IMR-90 (cell line): ENCODE results near the gene CDK18. TPM values are rescaled to one million over a fixed set of nuclear protein-coding genes. Genes with fewer than 3 reads are reported as not detected.

Experiments
- ATAC-seq: fragments of 200-7000 bp; cut with Tn5 transposase; 2 replicates; pipeline ENCODE4 v1.9.1; 2020; ENCODE audit warnings: low read depth, mild to moderate bottlenecking, moderate library complexity
- BruUV-seq: library from RNA; stranded (reverse); fragments of 400-500 nt; replicated peaks from 2 replicates; lab custom pipeline; 2021; lab: Mats Ljungman, UMichigan
- CTCF ChIA-PET: fragments of 300-600 bp; formaldehyde crosslinking; extraction: SDS; loops from one replicate; lab custom pipeline; 2021; ENCODE audit warnings: antibody characterized with exemption; lab: Yijun Ruan, JAX
- POLR2A ChIA-PET: fragments of 300-600 bp; sonication (Branson Sonifier 250); formaldehyde crosslinking; loops from one replicate; lab custom pipeline; 2022; ENCODE audit warnings: antibody characterized with exemption; ENCODE audit not compliant: unreplicated experiment; lab: Charles Lee
- DNase-seq: peaks from one replicate; pipeline ENCODE4 v3.0.0; 2013
- H2AFZ ChIP-seq: replicated peaks from 2 replicates; pipeline ENCODE3; 2013; ENCODE audit warnings: low read length, mild to moderate bottlenecking; ENCODE audit not compliant: poor library complexity
- H2AK5ac ChIP-seq: 2 replicates; pipeline ENCODE4 v1.6.1; 2013; ENCODE audit warnings: low read depth, low read length, inconsistent platforms
- H2AK9ac ChIP-seq: replicated peaks from 2 replicates; pipeline ENCODE3; 2013; ENCODE audit warnings: mild to moderate bottlenecking, low read depth, low read length, moderate library complexity; ENCODE audit not compliant: poor library complexity
- H2BK120ac ChIP-seq: 2 replicates; pipeline ENCODE4 v1.6.1; 2013; ENCODE audit warnings: low read depth, low read length, inconsistent platforms
- H2BK15ac ChIP-seq: 3 replicates; pipeline ENCODE4 v1.6.1; 2013; ENCODE audit warnings: low read depth, low read length, inconsistent platforms
- H2BK20ac ChIP-seq: 2 replicates; pipeline ENCODE4 v1.6.1; 2013; ENCODE audit warnings: low read depth, mild to moderate bottlenecking, inconsistent platforms, low read length, moderate library complexity
- H2BK5ac ChIP-seq: 2 replicates; pipeline ENCODE4 v1.6.1; 2013; ENCODE audit warnings: mild to moderate bottlenecking, low read depth, low read length, inconsistent platforms; ENCODE audit not compliant: poor library complexity, severe bottlenecking
- H3K14ac ChIP-seq: replicated peaks from 2 replicates; pipeline ENCODE4 v1.6.1; 2013; ENCODE audit warnings: low read depth, low read length, inconsistent platforms
- H3K18ac ChIP-seq: 2 replicates; pipeline ENCODE4 v1.6.1; 2013; ENCODE audit warnings: low read depth, low read length, control low read depth
- H3K23ac ChIP-seq: 2 replicates; pipeline ENCODE4 v1.6.1; 2013; ENCODE audit warnings: low read depth, low read length, inconsistent platforms
- H3K27ac ChIP-seq: 2 replicates; pipeline ENCODE4 v1.5.1; 2013; ENCODE audit warnings: mild to moderate bottlenecking, control low read depth, low read length; ENCODE audit not compliant: insufficient read depth
- H3K27me3 ChIP-seq: 2 replicates; pipeline ENCODE4 v1.6.1; 2013; ENCODE audit warnings: low read length; ENCODE audit not compliant: control insufficient read depth, insufficient read depth
- H3K36me3 ChIP-seq: 2 replicates; pipeline ENCODE4 v1.6.1; 2013; ENCODE audit warnings: low read length, mixed read lengths; ENCODE audit not compliant: control insufficient read depth, insufficient read depth
- H3K4ac ChIP-seq: 2 replicates; pipeline ENCODE4 v1.6.1; 2013; ENCODE audit warnings: low read depth, low read length, inconsistent platforms
- H3K4me1 ChIP-seq: 2 replicates; pipeline ENCODE4 v1.6.1; 2013; ENCODE audit warnings: low read length, mixed read lengths; ENCODE audit not compliant: control insufficient read depth, insufficient read depth
- H3K4me2 ChIP-seq: 2 replicates; pipeline ENCODE4 v1.6.1; 2013; ENCODE audit warnings: low read depth, mild to moderate bottlenecking, control low read depth, low read length, moderate library complexity
- H3K4me3 ChIP-seq: 2 replicates; pipeline ENCODE4 v1.5.1; 2013; ENCODE audit warnings: low read depth, mild to moderate bottlenecking, control low read depth, low read length, moderate library complexity; ENCODE audit not compliant: insufficient read depth
- H3K56ac ChIP-seq: 2 replicates; pipeline ENCODE4 v1.6.1; 2013; ENCODE audit warnings: low read length, inconsistent platforms; ENCODE audit not compliant: insufficient read depth; ENCODE audit errors: extremely low read depth
- H3K79me1 ChIP-seq, 2 experiments: 2 replicates each; pipeline ENCODE4 v1.6.1; 2013; ENCODE audit warnings: low read length in 2 of 2, inconsistent platforms in 1 of 2, low read depth in 1 of 2
- H3K9ac ChIP-seq: 2 replicates; pipeline ENCODE4 v1.6.1; 2013; ENCODE audit warnings: low read depth, low read length, control low read depth
- H3K9me1 ChIP-seq: 2 replicates; pipeline ENCODE4 v1.6.1; 2013; ENCODE audit warnings: low read length, inconsistent platforms; ENCODE audit not compliant: insufficient read depth
- H3K9me3 ChIP-seq: 2 replicates; pipeline ENCODE4 v1.6.1; 2013; ENCODE audit warnings: low read length; ENCODE audit not compliant: control insufficient read depth, insufficient read depth
- H4K20me1 ChIP-seq: 2 replicates; pipeline ENCODE4 v1.6.1; 2013; ENCODE audit warnings: low read length, inconsistent platforms; ENCODE audit not compliant: insufficient read depth
- H4K5ac ChIP-seq: 2 replicates; pipeline ENCODE4 v1.6.1; 2013; ENCODE audit warnings: mild to moderate bottlenecking, low read depth, low read length, control low read depth
- H4K8ac ChIP-seq, 2 experiments: 2 replicates each; pipeline ENCODE4 v1.6.1; 2013; ENCODE audit warnings: low read depth in 2 of 2, low read length in 2 of 2, control low read depth in 1 of 2, inconsistent platforms in 1 of 2
- H4K91ac ChIP-seq: 2 replicates; pipeline ENCODE4 v1.6.1; 2013; ENCODE audit warnings: low read depth, low read length, inconsistent platforms; ENCODE audit not compliant: insufficient read depth
- BHLHE40 ChIP-seq: fragments of 150-350 bp; IDR thresholded peaks from 2 replicates; pipeline ENCODE4 v1.6.1; 2016; ENCODE audit warnings: mild to moderate bottlenecking, low read depth, low read length
- CEBPB ChIP-seq: IDR thresholded peaks from 2 replicates; pipeline ENCODE4 v1.6.1; 2012; ENCODE audit warnings: low read depth, low read length, improper control_type of control experiment
- CHD1 ChIP-seq: IDR thresholded peaks from 2 replicates; pipeline ENCODE4 v1.6.1; 2012; ENCODE audit warnings: low read depth, low read length, improper control_type of control experiment
- CTCF ChIP-seq: conservative IDR thresholded peaks from 2 replicates; pipeline ENCODE4 v1.5.1; 2012; ENCODE audit warnings: mild to moderate bottlenecking, low read depth, low read length, improper control_type of control experiment
- ELK1 ChIP-seq: fragments of 150-350 bp; IDR thresholded peaks from 2 replicates; pipeline ENCODE4 v1.6.1; 2016; ENCODE audit warnings: low read depth, mild to moderate bottlenecking, low read length, moderate library complexity, borderline replicate concordance
- FOS ChIP-seq: fragments of 150-350 bp; IDR thresholded peaks from 2 replicates; pipeline ENCODE4 v1.6.1; 2016; ENCODE audit warnings: low read depth, low read length
- MAFK ChIP-seq: IDR thresholded peaks from 2 replicates; pipeline ENCODE4 v1.6.1; 2012; ENCODE audit warnings: low read depth, low read length, improper control_type of control experiment
- MAZ ChIP-seq: IDR thresholded peaks from 2 replicates; pipeline ENCODE4 v1.6.1; 2012; ENCODE audit warnings: low read depth, mild to moderate bottlenecking, low read length, improper control_type of control experiment, moderate library complexity, borderline replicate concordance
- MXI1 ChIP-seq: IDR thresholded peaks from 2 replicates; pipeline ENCODE4 v1.6.1; 2012; ENCODE audit warnings: low read depth, mild to moderate bottlenecking, low read length, moderate library complexity, borderline replicate concordance
- NFE2L2 ChIP-seq: fragments of 150-350 bp; IDR thresholded peaks from 2 replicates; pipeline ENCODE4 v1.6.1; 2016; ENCODE audit warnings: low read depth, mild to moderate bottlenecking, low read length
- POLR2A ChIP-seq: IDR thresholded peaks from 2 replicates; pipeline ENCODE4 v1.6.1; 2012; ENCODE audit warnings: mild to moderate bottlenecking, low read depth, low read length
- RAD21 ChIP-seq: IDR thresholded peaks from 2 replicates; pipeline ENCODE4 v1.6.1; 2012; ENCODE audit warnings: low read length, improper control_type of control experiment
- RCOR1 ChIP-seq: IDR thresholded peaks from 2 replicates; pipeline ENCODE4 v1.6.1; 2012; ENCODE audit warnings: mild to moderate bottlenecking, low read length, improper control_type of control experiment; ENCODE audit not compliant: insufficient replicate concordance
- RFX5 ChIP-seq: IDR thresholded peaks from 2 replicates; pipeline ENCODE4 v1.8.0; 2012; ENCODE audit warnings: low read depth, mild to moderate bottlenecking, low read length, moderate library complexity
- SMC3 ChIP-seq: fragments of 150-350 bp; IDR thresholded peaks from 2 replicates; pipeline ENCODE4 v1.6.1; 2016; ENCODE audit warnings: low read depth, mild to moderate bottlenecking, antibody characterized with exemption, low read length, moderate library complexity
- USF2 ChIP-seq: fragments of 150-350 bp; IDR thresholded peaks from 2 replicates; pipeline ENCODE4 v1.6.1; 2017; ENCODE audit warnings: mild to moderate bottlenecking, antibody characterized with exemption, low read length, low read depth
- WGBS, 2 experiments: methylation state at CpG; one replicate each; pipeline versions ENCODE4 v1.1.5 to v1.1.7; 2013; ENCODE audit warnings: missing lambda C conversion rate in 2 of 2; ENCODE audit not compliant: insufficient read length in 1 of 2; ENCODE audit errors: extremely low coverage in 2 of 2; 5-methylcytosine and 5-hydroxymethylcytosine counted together
- dilution Hi-C: fragments of 300-500 bp; cut with HindIII; formaldehyde crosslinking; loops from one replicate; pipeline ENCODE4 v1.14.3; 2018; ENCODE audit warnings: low sequenced_read_pairs; ENCODE audit not compliant: unreplicated experiment
- in situ Hi-C: fragments of 300-500 bp; cut with MboI; formaldehyde crosslinking; loops from 3 replicates; pipeline ENCODE4 v1.14.3; 2019; ENCODE audit warnings: low sequenced_read_pairs, inconsistent platforms, mixed read lengths
- intact Hi-C: fragments of 100-400 bp; cut with micrococcal nuclease; formaldehyde crosslinking; loops from 2 replicates; pipeline ENCODE4 v1.10.0; 2022
- polyA plus RNA-seq, 3 experiments: library from polyadenylated mRNA; depleted of rRNA; stranded (reverse); fragments of >200 nt; gene quantifications; 2 replicates each; pipeline ENCODE4 v1.2.3, GENCODE V29; 2012; ENCODE audit warnings: low replicate concordance in 1 of 3
- total RNA-seq: library from RNA; depleted of rRNA; stranded (reverse); fragments of >200 nt; gene quantifications from 2 replicates; pipeline ENCODE4 v1.2.3, GENCODE V29; 2012

CDK18 gene
- total and polyA plus RNA-seq, 2 of the 4 experiments (the other 2 are of a cell fraction), result 0.18 to 0.48 TPM

- in situ Hi-C loops (loop anchor here (5.0 kb wide), 2 partner anchors 33 to 183 kb away; no protein-coding TSS in a partner anchor), dilution Hi-C loops (no loop called here), intact Hi-C loops (no loop called here)
- Histone ChIP-seq H2BK15ac (no peak overlapping the region), H3K79me1 (no peaks in the 10 kb centered on the region), H4K8ac (no peak overlapping the region), H2AFZ (no peak overlapping the region), H4K5ac (no peak overlapping the region), H3K4ac (no peak overlapping the region), H3K4me2 (no peak overlapping the region), H4K91ac (no peak overlapping the region), H3K23ac (no peak overlapping the region), H2AK5ac (no peak overlapping the region), H3K18ac (no peak overlapping the region), H3K14ac (no peak overlapping the region), H3K9me1 (no peaks in the 10 kb centered on the region), H3K36me3 (no peaks in the 10 kb centered on the region), H3K9ac (no peak overlapping the region), H2BK5ac (no peak overlapping the region), H3K4me3 (no peak overlapping the region), H2AK9ac (no peak overlapping the region), H3K27me3 (peaks cover 38% of the 10 kb centered on the region), H3K56ac (no peak overlapping the region), H4K20me1 (no peaks in the 10 kb centered on the region), H3K27ac (no peak overlapping the region), H2BK20ac (no peak overlapping the region), H3K4me1 (peaks cover 3% of the 10 kb centered on the region; the same call in 1 of the 2 replicates), H3K9me3 (no peaks in the 10 kb centered on the region), H2BK120ac (no peak overlapping the region)
- POLR2A ChIA-PET, result no interaction called here
- DNase-seq (no peak), ATAC-seq (no peak)
- BruUV-seq, result no TSS peak
- WGBS, 2 experiments, result no CpG with 5 or more reads among the region's 4 CpGs
- TF ChIP-seq RCOR1, result no peak
- TF ChIP-seq ELK1, result no peak
- TF ChIP-seq BHLHE40, result no peak
- TF ChIP-seq POLR2A, result no peak
- no peak for TF ChIP-seq MXI1
- no peak for TF ChIP-seq CEBPB
- TF ChIP-seq CTCF, result no peak
- TF ChIP-seq RFX5, result no peak
- TF ChIP-seq SMC3, result no peak
- no peak for TF ChIP-seq CHD1
- TF ChIP-seq USF2, result no peak
- TF ChIP-seq FOS, result no peak
- TF ChIP-seq RAD21, result no peak
- no peak for TF ChIP-seq MAZ
- no peak for TF ChIP-seq MAFK
- no peak for TF ChIP-seq NFE2L2
- CTCF ChIA-PET, result no interaction called here
Observed at GRCh38 chr1:205520709-205521108, 16.2 kb downstream of the CDK18 start.
